Fibroblast of villous mesenchyme (primary cell): ENCODE results near the gene LRP5. TPM values are rescaled to one million over a fixed set of nuclear protein-coding genes. Genes with fewer than 3 reads are reported as not detected.
A peak's percentile ranks its signal among the peaks of the same experiment; 100 is the strongest.

Source experiments
- DNase-seq: peaks from one replicate; pipeline ENCODE4 v3.0.0-alpha.2; 2010; ENCODE audit warnings: low read depth
- H3K4me3 ChIP-seq: 2 replicates; pipeline ENCODE4 v1.5.1; 2011; ENCODE audit warnings: low read depth, mild to moderate bottlenecking, low read length
- total RNA-seq: library from RNA; depleted of rRNA; stranded (reverse); fragments of >200 nt; gene quantifications from 2 replicates; pipeline ENCODE4 v1.2.3, GENCODE V29; 2012
- TF ChIP-seq, protein P1 (sequence below): IDR thresholded peaks from 2 replicates; pipeline ENCODE4 v1.5.1; 2012; ENCODE audit warnings: low read depth, mild to moderate bottlenecking, low read length; ENCODE audit not compliant: insufficient read depth

Gene LRP5
- total RNA-seq, 1 donor: 31.5 TPM

DNA sequence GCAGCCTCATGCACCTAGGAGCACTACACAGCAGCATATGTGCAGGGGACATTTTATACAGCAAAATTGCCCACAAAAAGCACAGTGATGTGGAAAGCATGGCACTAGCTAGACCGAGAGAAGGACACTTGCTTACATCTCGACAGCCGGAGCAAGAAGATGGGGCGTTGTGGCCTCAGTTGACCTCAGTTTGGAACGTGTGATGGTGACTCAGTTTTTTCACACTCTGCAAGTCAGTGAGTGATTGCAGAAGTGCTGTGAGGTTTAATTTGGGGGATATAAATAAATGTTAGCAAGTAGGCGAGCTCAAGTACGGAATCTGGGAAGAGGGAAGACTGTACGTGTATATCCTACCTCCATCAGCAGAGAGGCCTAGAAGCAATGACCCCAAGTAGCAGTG lies 23.3 kb downstream of the LRP5 start:
- no peak overlapping the region for H3K4me3 ChIP-seq
- TF ChIP-seq, protein P1, sequence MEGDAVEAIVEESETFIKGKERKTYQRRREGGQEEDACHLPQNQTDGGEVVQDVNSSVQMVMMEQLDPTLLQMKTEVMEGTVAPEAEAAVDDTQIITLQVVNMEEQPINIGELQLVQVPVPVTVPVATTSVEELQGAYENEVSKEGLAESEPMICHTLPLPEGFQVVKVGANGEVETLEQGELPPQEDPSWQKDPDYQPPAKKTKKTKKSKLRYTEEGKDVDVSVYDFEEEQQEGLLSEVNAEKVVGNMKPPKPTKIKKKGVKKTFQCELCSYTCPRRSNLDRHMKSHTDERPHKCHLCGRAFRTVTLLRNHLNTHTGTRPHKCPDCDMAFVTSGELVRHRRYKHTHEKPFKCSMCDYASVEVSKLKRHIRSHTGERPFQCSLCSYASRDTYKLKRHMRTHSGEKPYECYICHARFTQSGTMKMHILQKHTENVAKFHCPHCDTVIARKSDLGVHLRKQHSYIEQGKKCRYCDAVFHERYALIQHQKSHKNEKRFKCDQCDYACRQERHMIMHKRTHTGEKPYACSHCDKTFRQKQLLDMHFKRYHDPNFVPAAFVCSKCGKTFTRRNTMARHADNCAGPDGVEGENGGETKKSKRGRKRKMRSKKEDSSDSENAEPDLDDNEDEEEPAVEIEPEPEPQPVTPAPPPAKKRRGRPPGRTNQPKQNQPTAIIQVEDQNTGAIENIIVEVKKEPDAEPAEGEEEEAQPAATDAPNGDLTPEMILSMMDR: no peak
- no peak for DNase-seq

DNA sequence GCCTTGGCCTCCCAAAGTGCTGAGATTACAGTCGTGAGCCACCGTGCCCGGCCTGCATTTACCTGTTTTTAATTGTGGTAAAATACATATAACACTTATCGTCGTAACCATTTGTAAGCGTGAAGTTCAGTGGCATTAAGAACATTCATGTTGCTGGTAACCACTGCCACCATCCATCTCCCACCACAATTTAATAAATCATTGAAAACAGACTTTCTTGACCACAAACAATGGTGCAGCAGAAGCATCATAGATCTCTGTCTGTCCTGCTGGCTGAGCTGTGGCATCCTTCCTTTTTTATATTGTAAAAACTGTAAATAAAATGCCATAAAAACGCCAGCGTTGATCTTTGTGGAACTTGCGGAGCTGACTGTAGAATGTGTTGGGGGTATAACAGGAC lies 24.3 kb downstream of the LRP5 start:
- no peak for DNase-seq
- H3K4me3 ChIP-seq: no peak overlapping the region
- TF ChIP-seq, protein P1: no peak

DNA sequence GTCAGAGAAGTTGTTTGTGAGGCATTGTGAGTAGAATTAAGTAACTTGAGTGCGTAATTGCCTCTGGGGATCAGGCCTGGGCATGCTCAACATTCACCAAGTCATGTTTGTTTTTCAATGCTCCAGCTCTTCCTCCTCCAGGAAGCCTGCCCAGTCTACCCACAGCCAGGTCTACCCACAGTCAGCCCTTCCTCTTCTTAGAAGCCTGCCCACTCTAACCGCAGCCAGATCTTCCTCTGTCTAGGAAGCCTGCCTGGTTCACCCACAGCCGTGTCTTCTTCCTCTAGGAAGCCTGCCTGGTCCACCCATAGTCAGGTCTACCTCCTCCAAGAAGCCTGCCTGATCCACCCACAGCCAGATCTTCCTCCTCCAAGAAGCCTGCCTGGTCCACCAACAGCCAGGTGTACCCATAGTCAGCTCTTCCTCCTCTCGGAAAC lies 25.0 kb downstream of the LRP5 start:
- no peak for DNase-seq
- TF ChIP-seq, protein P1: no peak
- H3K4me3 ChIP-seq: no peak overlapping the region

DNA sequence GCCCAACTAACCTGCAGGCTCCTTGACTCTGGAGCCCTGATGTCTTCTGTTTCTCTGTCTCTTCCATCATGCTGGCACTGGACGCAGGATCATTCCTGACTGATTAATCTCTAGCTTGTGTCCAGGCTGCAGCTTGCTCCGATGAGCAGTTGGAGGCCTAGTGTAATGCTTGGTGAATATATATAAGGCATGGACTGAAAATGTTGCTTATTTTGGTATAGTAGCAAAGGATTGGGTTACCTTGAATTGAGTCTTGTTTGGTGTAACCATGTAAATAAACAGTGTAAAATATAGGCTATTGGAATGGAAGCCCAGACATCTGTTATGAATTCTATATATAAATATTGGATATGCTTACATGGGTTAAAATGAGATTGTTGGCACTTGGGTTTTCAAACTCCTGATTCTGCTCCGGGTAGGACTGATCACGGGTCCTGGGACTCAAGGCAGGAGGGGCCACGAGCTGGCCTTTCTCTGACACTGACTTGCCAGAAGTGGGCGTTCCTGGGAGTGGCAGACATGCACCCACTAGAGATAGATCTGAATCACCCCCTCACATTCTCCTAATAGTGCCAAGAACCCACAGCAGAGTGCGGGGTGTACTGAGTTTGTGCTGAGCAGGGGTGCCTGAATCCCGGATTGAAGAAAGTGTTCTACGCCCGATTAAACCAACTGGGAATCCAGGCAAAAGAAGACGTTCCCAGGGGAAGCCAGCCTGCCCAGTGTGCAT lies 25.8 kb downstream of the LRP5 start:
- no peak overlapping the region for H3K4me3 ChIP-seq
- peak; percentile 22 for DNase-seq
- TF ChIP-seq, protein P1: no peak

DNA sequence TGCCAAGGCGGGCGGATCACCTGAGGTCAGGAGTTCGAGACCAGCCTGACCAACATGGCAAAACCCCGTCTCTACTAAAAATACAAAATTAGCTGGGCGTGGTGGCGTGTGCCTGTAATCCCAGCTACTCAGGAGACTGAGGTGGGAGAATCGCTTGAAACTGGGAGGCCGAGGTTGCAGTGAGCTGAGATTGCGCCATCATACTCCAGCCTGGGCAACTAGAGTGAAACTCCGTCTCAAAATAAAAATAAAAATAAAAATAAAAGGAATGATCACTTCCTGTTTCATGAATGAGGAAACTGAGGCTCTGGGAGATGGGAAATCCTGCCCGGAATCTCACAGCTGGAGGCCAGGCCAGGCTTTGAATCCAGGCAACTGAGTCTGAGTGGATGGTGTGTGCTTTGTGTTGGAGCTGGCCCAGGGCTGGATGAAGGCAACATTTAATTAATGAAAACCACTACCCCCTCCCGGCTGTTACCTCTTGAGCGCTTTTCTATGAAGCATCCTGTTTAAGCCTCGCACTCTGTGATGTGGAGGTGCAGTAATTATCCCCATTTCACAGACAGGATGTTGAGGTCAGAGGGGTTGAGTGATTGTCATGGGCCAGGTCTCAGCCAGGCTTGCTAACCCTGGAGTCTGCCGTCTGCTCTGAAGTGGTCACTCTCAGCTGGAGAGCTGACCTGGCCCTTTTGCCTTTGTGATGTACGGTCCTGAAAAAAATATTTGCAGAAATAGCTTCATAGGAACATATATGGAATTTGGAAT lies 27.8 kb downstream of the LRP5 start:
- DNase-seq: no peak
- TF ChIP-seq, protein P1: no peak
- H3K4me3 ChIP-seq: no peak overlapping the region

DNA sequence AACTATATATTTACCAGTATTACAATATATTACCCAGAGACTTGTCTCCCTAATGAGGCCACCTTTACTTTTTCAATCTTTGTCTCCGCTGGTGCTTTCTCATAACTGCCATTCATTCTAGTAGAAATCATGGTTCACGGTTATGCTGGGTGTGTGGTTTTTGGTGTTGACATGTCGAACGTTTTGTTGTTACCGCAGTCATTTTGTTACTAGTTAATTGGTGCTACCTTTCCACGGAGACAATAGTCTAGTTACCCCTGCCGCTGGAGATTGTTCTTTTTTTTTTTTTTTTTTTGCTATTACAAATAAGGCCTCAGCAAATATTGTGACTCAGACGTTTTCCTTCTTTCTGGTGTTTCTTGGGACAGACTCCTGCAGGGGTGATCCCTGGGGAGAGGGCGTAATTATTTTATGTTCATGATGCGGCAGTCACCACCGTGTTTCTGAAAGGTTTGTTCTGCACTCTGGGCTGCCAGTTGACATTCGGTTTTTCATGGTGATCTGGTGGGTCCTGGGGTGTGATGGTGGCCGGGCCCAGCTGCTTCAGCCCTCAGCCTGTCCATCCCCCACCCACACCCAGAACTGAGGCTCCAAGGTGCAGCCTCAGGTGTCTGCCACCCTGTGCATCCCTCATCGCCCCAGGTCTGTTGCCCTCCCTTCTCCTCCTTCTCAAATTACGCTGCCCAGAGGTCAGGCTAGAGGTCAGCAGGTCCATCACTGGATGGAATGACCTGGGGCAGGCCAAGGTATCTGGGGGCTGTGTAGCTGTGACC lies 28.6 kb downstream of the LRP5 start:
- DNase-seq: no peak
- no peak overlapping the region for H3K4me3 ChIP-seq
- TF ChIP-seq, protein P1: no peak
